ENCODE measurements around the gene BEND2.

Gene BEND2

DNA sequence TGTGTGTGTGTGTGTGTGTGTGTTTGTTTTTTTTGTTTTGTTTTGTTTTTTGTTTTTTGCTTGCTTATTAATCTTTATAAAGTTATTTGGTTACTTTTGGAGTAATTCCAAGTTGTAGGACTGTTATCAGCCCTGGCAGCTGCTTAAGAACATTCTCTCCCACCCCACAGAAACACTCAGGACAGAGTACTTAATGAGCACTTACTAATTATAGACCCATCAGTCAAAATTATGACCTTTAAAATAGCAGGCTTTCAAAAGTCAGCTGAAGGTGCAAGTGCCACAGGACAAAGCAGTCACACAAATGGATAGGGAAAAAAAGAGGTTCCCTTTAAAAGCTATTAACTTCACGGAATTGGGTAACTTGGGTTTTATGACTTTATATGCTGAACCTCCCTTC lies 69.0 kb downstream of the BEND2 start:
- no peak for DNase-seq (ENCODE audit: low read depth)
- TF ChIP-seq MYC (IDR thresholded peaks at IDR 0.05; ENCODE audit: low read depth, low read length) = no peak
- TF ChIP-seq POLR2A (IDR thresholded peaks at IDR 0.05; ENCODE audit: extremely low read depth, insufficient read length) = no peak
- TF ChIP-seq, protein P1, sequence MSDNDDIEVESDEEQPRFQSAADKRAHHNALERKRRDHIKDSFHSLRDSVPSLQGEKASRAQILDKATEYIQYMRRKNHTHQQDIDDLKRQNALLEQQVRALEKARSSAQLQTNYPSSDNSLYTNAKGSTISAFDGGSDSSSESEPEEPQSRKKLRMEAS (IDR thresholded peaks at IDR 0.05; ENCODE audit: low read depth, low read length) = no peak
- TF ChIP-seq, protein P2, sequence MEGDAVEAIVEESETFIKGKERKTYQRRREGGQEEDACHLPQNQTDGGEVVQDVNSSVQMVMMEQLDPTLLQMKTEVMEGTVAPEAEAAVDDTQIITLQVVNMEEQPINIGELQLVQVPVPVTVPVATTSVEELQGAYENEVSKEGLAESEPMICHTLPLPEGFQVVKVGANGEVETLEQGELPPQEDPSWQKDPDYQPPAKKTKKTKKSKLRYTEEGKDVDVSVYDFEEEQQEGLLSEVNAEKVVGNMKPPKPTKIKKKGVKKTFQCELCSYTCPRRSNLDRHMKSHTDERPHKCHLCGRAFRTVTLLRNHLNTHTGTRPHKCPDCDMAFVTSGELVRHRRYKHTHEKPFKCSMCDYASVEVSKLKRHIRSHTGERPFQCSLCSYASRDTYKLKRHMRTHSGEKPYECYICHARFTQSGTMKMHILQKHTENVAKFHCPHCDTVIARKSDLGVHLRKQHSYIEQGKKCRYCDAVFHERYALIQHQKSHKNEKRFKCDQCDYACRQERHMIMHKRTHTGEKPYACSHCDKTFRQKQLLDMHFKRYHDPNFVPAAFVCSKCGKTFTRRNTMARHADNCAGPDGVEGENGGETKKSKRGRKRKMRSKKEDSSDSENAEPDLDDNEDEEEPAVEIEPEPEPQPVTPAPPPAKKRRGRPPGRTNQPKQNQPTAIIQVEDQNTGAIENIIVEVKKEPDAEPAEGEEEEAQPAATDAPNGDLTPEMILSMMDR (IDR thresholded peaks at IDR 0.05; ENCODE audit: low read depth, low read length) = no peak
- H3K4me3 ChIP-seq (ENCODE audit: low read depth, low read length) = no peak overlapping the region

GRCh38 chrX:18151157-18151556 lies 69.5 kb downstream of the BEND2 start:
- no peak for TF ChIP-seq POLR2A (IDR thresholded peaks at IDR 0.05; ENCODE audit: extremely low read depth, insufficient read length)
- TF ChIP-seq, protein P2 (IDR thresholded peaks at IDR 0.05; ENCODE audit: low read depth, low read length) = no peak
- no peak for TF ChIP-seq MYC (IDR thresholded peaks at IDR 0.05; ENCODE audit: low read depth, low read length)
- TF ChIP-seq, protein P1 (IDR thresholded peaks at IDR 0.05; ENCODE audit: low read depth, low read length) = no peak
- no peak for DNase-seq (ENCODE audit: low read depth)
- no peak overlapping the region for H3K4me3 ChIP-seq (ENCODE audit: low read depth, low read length)

DNA sequence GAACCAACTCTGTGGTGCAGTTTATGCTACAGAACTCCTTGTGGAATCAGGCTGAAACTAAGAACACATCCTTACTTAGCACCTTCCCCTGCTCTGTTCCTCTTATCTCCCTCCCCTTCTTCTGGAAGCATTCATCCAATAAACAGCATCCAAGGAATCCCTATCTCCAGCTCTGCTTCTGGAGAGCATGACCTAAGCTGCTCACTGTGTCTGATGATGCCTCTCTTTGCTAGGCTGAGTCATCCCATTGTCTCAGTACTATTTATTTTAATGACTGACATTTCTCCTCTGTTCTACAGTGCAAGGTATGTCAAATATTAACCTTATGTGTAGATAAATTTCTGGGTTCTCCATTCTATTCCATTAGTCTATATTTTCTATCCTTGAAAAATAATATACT lies 71.2 kb downstream of the BEND2 start:
- no peak for DNase-seq (ENCODE audit: low read depth)
- no peak overlapping the region for H3K4me3 ChIP-seq (ENCODE audit: low read depth, low read length)
- no peak for TF ChIP-seq POLR2A (IDR thresholded peaks at IDR 0.05; ENCODE audit: extremely low read depth, insufficient read length)
- TF ChIP-seq, protein P2 (IDR thresholded peaks at IDR 0.05; ENCODE audit: low read depth, low read length) = no peak
- no peak for TF ChIP-seq MYC (IDR thresholded peaks at IDR 0.05; ENCODE audit: low read depth, low read length)
- TF ChIP-seq, protein P1 (IDR thresholded peaks at IDR 0.05; ENCODE audit: low read depth, low read length) = no peak

- peak; percentile 14 for DNase-seq (ENCODE audit: low read depth)
- H3K4me3 ChIP-seq (ENCODE audit: low read depth, low read length) = no peak overlapping the region
- TF ChIP-seq, protein P2 (IDR thresholded peaks at IDR 0.05; ENCODE audit: low read depth, low read length) = no peak
- TF ChIP-seq, protein P1 (IDR thresholded peaks at IDR 0.05; ENCODE audit: low read depth, low read length) = no peak
- no peak for TF ChIP-seq POLR2A (IDR thresholded peaks at IDR 0.05; ENCODE audit: extremely low read depth, insufficient read length)
- no peak for TF ChIP-seq MYC (IDR thresholded peaks at IDR 0.05; ENCODE audit: low read depth, low read length)
These were observed 73.7 kb downstream of the BEND2 start for GRCh38 chrX:18146954-18147353.

DNA sequence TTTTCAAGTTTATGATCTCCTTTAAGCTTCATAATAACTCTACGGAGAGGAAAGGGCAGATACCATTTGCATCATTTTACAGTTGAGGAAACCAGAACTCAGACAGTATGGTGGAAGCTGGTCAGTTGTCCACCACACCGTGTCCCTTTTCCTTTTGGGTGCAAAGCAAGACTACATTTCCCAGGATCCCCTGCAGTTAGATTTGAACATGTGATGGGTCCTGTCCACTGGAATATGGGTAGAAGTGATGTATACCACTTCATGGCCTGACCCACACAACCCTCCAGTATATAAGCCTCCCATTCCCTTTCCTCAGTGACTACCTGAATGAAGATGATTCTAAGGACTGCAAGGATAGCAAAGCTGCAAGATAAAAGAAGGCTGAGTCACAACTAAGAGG lies 74.7 kb downstream of the BEND2 start:
- TF ChIP-seq, protein P2 (IDR thresholded peaks at IDR 0.05; ENCODE audit: low read depth, low read length) = no peak
- TF ChIP-seq MYC (IDR thresholded peaks at IDR 0.05; ENCODE audit: low read depth, low read length) (no peak), POLR2A (IDR thresholded peaks at IDR 0.05; ENCODE audit: extremely low read depth, insufficient read length) (no peak)
- H3K4me3 ChIP-seq (ENCODE audit: low read depth, low read length) = no peak overlapping the region
- DNase-seq (ENCODE audit: low read depth) = no peak

- TF ChIP-seq POLR2A (IDR thresholded peaks at IDR 0.05; ENCODE audit: extremely low read depth, insufficient read length) (no peak), MYC (IDR thresholded peaks at IDR 0.05; ENCODE audit: low read depth, low read length) (no peak)
- TF ChIP-seq, protein P2 (IDR thresholded peaks at IDR 0.05; ENCODE audit: low read depth, low read length) = no peak
- TF ChIP-seq, protein P1 (IDR thresholded peaks at IDR 0.05; ENCODE audit: low read depth, low read length) = no peak
- no peak for DNase-seq (ENCODE audit: low read depth)
- no peak overlapping the region for H3K4me3 ChIP-seq (ENCODE audit: low read depth, low read length)
These were observed 83.9 kb downstream of the BEND2 start for GRCh38 chrX:18136816-18137215.

All from NB4 (cell line).